GM12865 (cell line): ENCODE data around the gene CACNA2D2.

Experiments used
- DNase-seq: peaks from one replicate; pipeline ENCODE4 v3.0.0; 2010; ENCODE audit warnings: low read depth
- H3K4me3 ChIP-seq: 2 replicates; pipeline ENCODE4 v1.5.1; 2011; ENCODE audit warnings: mild to moderate bottlenecking, low read depth, low read length, control low read depth
- TF ChIP-seq, protein P1 (sequence below): IDR thresholded peaks from 2 replicates; pipeline ENCODE4 v1.5.1; 2011; ENCODE audit warnings: low read length, control low read depth, low read depth, inconsistent platforms; ENCODE audit not compliant: insufficient read depth; ENCODE audit errors: missing control alignments

Gene CACNA2D2

GRCh38 chr3:50430191-50430590 lies 73.2 kb downstream of the CACNA2D2 start:
- TF ChIP-seq, protein P1, sequence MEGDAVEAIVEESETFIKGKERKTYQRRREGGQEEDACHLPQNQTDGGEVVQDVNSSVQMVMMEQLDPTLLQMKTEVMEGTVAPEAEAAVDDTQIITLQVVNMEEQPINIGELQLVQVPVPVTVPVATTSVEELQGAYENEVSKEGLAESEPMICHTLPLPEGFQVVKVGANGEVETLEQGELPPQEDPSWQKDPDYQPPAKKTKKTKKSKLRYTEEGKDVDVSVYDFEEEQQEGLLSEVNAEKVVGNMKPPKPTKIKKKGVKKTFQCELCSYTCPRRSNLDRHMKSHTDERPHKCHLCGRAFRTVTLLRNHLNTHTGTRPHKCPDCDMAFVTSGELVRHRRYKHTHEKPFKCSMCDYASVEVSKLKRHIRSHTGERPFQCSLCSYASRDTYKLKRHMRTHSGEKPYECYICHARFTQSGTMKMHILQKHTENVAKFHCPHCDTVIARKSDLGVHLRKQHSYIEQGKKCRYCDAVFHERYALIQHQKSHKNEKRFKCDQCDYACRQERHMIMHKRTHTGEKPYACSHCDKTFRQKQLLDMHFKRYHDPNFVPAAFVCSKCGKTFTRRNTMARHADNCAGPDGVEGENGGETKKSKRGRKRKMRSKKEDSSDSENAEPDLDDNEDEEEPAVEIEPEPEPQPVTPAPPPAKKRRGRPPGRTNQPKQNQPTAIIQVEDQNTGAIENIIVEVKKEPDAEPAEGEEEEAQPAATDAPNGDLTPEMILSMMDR, result no peak

DNA sequence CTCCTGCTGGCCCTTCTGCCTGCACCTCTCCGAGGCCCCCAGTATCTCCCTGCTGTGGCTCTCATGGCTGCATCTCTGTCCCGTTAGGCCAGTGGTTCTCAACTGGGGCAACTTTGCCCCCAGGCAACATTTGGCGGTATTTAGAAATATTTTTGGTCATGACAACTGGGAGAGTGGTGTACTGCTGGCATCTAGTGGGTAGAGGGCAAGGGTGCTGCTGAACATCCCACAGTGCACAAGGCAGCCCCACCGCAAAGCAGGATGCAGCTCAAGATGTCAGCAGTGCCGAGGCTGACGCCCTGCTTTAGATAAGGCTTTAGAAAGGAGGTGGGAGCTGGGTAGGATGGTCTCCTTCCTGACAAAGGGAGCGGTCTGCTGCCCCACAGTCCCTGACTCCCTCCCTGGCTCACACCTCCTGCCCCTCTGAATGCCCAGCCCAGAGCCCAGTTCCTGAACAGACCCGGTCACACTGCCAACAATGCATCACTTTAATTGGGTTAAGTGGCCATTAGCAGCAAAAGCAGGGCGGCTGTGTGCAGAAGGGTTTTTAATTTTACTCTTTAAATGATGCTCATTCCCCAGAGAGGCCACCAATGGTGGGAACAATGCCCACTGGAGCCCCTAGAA lies 75.3 kb downstream of the CACNA2D2 start:
- H3K4me3 ChIP-seq, result no peak overlapping the region
- TF ChIP-seq, protein P1, result no peak
- DNase-seq, result no peak

More at GRCh38 chr3:50430191-50430590, 73.2 kb downstream of the CACNA2D2 start:
- no peak for DNase-seq
- H3K4me3 ChIP-seq, result no peak overlapping the region

DNA sequence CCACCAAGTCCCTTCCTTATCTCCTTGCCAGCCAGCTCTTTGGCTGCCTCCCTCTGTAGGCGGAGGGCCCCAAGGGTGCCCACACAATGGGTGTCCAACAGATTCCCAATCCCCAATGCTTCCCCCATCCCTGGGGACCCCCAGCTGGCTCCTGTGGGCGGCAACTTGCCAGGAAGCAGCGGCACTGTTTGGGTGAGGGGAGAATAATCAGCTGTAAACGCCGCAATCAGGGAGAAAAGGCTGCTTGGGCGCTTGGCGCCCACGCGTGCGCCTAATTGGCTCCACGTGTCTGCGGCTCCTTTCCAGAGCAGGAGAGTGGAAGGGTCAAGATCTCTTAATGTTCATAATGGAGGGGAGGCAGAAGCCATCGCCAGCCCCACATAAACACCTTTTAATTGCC lies 76.2 kb downstream of the CACNA2D2 start:
- no peak overlapping the region for H3K4me3 ChIP-seq
- no peak for DNase-seq
- TF ChIP-seq, protein P1, result no peak

DNA sequence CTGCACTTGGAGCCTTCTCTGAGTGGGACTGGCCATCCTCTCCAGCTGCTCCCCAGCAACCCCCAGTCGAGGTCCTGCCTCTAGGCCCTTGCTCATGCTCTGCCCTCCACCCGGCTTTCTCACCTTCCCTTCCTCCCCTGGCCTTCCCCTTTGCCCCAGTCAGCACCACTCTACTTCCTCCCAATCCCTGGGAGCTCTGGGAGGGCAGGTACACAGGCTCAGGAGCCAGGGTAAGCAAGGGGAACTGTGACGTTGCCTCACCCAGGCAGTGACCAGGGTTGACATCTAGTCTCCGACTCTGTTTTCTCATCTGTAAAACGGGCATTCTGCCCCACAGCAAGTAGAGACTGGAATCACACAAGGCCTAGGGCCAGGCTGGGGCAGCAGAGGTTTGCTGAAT lies 77.5 kb downstream of the CACNA2D2 start:
- TF ChIP-seq, protein P1, result no peak
- H3K4me3 ChIP-seq, result no peak overlapping the region
- DNase-seq, result no peak

- no peak overlapping the region for H3K4me3 ChIP-seq
- TF ChIP-seq, protein P1, result no peak
- DNase-seq, result no peak
Measured at GRCh38 chr3:50423543-50423942, 79.9 kb downstream of the CACNA2D2 start.

GRCh38 chr3:50422153-50422552 lies 81.3 kb downstream of the CACNA2D2 start:
- H3K4me3 ChIP-seq, result no peak overlapping the region
- DNase-seq, result no peak
- TF ChIP-seq, protein P1, result no peak
